Right ventricle myocardium superior (tissue), 1 donor: ENCODE measurements around the gene TET3. TPM values are rescaled to one million over a fixed set of nuclear protein-coding genes. Genes with fewer than 3 reads are reported as not detected.

Experiments used
- ATAC-seq: fragments of 200-7000 bp; cut with Tn5 transposase; one replicate; pipeline ENCODE4 v1.9.1; 2020; ENCODE audit warnings: mild to moderate bottlenecking; ENCODE audit not compliant: poor library complexity
- DNase-seq: peaks from one replicate; pipeline ENCODE4 v3.0.0-alpha.2; 2020
- intact Hi-C: fragments of 100-400 bp; cut with DNase I; formaldehyde crosslinking; loops from one replicate; pipeline ENCODE4 v1.11.2; 2022
- total RNA-seq: library from RNA; stranded (reverse); fragmentation: NEBNext Ultra II Directional; extraction: Animal tissue kit (Norgen Biotek cat#: 25700); gene quantifications from one replicate; pipeline ENCODE4 v1.2.1, GENCODE V29; 2021
- donor health status: DM: no; HTN: yes; CAD: no; lungs with severe emphysema.

TET3 gene
- total RNA-seq, 1 donor from 2014 or later, result 2.0 TPM

- ATAC-seq (no peak), DNase-seq (peak; percentile 47)
- intact Hi-C loops, result loop anchor here (10.0 kb wide), 1 partner anchor 161 kb away; the partner anchor contains the start of gene BOLA3
Measured at GRCh38 chr2:73983322-73984202, 1.1 kb upstream of the TET3 start.

GRCh38 chr2:73984922-73985307 lies 205 bp downstream of the TET3 start:
- DNase-seq (peak; percentile 71), ATAC-seq (no peak)
- intact Hi-C loops, result loop anchor here (10.0 kb wide), 1 partner anchor 160 kb away; the partner anchor contains the start of gene BOLA3

DNA sequence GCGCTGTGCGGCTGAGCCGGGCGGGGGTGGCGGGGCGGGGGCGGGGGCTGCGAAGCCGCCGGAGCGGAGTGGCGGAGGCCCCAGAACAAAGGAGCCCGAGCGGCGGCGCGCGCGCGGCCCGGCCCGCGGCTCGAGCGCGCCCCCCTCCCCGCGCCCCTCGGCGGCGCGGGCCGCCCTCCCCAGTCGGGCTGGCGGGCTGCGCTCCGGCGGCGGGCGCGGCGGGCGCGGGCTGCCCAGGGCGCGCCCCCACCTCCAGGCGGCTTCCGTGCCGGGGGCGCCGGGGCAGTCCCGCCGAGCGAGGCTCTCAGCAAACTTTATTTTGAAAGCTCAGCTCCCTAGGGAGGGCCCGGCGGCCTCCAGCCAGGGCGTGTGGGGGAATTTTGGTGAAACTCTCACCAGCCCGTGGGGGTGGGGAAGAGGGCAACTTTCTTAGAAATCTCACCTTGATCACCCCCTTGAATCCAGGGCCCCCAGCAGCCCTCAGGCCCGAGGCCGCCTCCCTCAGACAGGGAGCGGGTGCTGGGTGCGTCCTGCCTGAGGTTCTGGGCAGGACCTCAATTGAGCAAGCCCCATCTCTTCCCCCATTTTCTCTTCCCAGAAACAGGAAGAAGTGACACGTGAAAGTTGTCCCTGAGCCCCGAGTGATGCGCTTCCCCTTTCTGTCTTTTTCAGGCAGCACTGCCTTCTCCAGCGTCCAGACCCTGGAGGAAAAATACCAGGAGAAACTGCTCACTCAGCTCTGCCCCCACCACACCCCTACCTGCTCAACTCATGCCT lies 786 bp downstream of the TET3 start:
- ATAC-seq (peak; percentile 12), DNase-seq (peak; percentile 70)
- intact Hi-C loops, result loop anchor here (10.0 kb wide), 1 partner anchor 159 kb away; the partner anchor contains the start of gene BOLA3

GRCh38 chr2:73986085-73986681 lies 1.5 kb downstream of the TET3 start:
- DNase-seq, result no peak
- no peak for ATAC-seq
- intact Hi-C loops, result loop anchor here (10.0 kb wide), 1 partner anchor 159 kb away; the partner anchor contains the start of gene BOLA3

- DNase-seq (peak; percentile 69), ATAC-seq (peak; percentile 73)
- intact Hi-C loops, result loop anchor here (10.0 kb wide), 1 partner anchor 157 kb away; the partner anchor contains the start of gene BOLA3
Measured at GRCh38 chr2:73987109-73987947, 2.6 kb downstream of the TET3 start.

- no peak for DNase-seq
- intact Hi-C loops, result loop anchor here (10.0 kb wide), 1 partner anchor 157 kb away; the partner anchor contains the start of gene BOLA3
- ATAC-seq, result no peak
Measured at GRCh38 chr2:73987948-73988700, 3.4 kb downstream of the TET3 start.

GRCh38 chr2:73989972-73990371 lies 5.3 kb downstream of the TET3 start:
- ATAC-seq (no peak), DNase-seq (no peak)
- intact Hi-C loops, result loop anchor here (10.0 kb wide), 1 partner anchor 155 kb away; the partner anchor contains the start of gene BOLA3

DNA sequence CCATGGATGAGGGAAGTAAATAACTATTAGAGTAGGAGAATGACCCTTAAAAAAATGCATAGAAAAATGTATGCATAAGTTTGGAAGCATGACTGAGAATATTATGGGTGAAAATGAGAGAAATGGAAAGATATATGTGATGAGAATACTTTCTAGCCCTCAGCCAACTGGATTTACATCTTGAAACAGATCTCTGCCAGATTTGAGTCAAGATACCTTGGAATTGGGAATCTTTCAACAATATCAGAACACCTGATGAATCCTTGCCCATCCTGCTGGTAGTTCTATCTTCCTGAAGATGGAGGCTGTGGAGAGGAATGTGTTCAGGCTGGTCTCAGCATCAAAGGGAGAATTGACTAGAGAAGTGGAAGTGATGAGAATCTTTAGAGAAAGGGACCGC lies 5.8 kb downstream of the TET3 start:
- no peak for ATAC-seq
- intact Hi-C loops, result no loop called here
- no peak for DNase-seq

GRCh38 chr2:73992036-73992435 lies 7.3 kb downstream of the TET3 start:
- intact Hi-C loops, result no loop called here
- DNase-seq, result no peak
- ATAC-seq, result no peak

DNA sequence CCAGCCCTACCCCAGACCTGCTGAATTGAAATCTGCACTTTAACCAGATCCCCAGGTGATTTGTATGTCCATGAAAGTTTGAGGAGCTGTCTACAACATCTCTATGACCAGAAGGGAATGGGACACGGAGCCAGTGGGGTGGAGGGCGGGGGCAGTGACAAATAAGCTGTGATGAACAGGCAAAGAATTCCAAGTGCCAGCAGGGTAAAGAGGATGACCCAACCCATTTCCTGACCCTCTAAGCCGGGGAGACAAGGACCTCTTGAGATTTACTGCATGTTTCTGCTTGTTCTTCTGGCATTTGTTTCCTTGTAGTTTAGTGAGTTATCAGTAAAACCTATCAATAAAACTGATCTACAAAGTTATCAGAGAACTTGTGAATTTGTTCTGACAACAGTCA lies 8.7 kb downstream of the TET3 start:
- DNase-seq, result no peak
- intact Hi-C loops, result no loop called here

DNA sequence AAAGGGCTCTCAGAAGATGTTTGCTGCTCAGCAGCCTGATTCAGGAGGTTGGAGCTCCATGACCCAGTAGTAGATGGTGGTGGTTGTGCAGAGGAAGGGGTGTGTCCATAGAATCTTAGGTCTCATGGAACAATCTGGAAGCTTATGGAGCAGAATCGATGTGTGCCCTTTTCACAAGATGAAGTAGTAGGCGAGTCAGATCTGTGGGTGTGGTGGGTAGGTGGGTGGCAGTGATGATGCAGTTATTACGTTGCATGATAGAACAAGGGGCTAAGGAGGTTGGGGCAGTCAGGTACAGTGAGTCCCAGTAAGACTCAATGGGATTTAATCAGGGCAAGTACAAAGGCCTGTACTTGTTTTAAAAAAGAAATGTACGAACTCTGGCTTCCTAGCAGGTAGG lies 9.1 kb downstream of the TET3 start:
- no peak for ATAC-seq
- intact Hi-C loops, result no loop called here

More for the DNA sequence above, 8.7 kb downstream of the TET3 start:
- ATAC-seq, result no peak

DNA sequence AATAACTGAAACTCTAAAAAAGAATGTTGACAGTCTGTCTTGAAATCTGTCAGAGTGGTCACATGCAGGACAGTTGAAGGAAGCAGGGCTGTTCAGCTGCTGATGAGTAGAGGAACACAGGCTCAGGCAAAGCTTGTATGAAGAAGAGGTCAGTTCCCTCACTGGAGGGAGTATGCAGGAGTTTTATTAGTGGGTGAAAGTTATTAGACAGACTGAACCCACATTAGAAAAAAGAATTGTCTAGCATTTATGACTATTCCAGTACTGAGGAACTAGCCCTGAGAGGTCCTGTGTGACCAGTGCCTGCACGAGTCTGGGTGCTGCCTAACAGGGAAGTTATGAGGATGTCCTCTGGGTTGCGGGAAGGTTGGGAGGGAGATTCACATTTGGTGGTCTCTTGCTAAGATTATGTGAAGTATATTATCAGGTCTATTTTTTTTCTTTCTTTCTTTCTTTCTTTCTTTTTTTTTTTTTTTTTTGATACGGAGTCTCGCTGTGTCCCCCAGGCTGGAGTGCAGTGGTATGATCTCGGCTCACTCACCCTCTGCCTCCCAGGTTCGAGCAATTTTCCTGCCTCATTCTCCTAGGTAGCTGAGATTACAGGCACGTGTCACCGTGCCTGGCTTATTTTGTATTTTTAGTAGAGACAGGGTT lies 9.6 kb downstream of the TET3 start:
- no peak for ATAC-seq
- no peak for DNase-seq
- intact Hi-C loops, result no loop called here

More for the DNA sequence above, 9.1 kb downstream of the TET3 start:
- no peak for DNase-seq

GRCh38 chr2:73995810-73996209 lies 11.1 kb downstream of the TET3 start:
- intact Hi-C loops, result no loop called here
- DNase-seq (no peak), ATAC-seq (no peak)

DNA sequence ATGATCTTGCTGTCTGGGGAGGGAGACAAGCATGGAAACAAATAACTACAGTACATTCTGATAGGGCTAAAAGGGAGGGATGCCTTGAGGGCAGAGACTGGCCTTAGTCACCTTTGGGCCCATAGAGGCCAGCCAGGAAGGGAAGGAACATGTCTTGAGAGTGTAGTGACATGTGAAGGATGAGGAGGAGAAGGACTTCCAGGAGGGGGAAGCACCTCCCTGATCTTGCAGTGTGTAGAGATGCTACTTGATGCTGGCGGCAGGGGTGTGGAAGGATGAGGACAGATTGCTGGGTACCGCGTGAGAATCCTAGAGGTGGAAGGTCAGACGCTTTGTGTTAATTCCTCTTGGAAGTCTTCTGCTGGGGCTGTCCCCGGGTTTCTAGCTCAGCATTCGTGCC lies 13.1 kb downstream of the TET3 start:
- ATAC-seq, result no peak
- intact Hi-C loops, result no loop called here

GRCh38 chr2:73998451-73998850 lies 13.7 kb downstream of the TET3 start:
- intact Hi-C loops, result no loop called here
- no peak for ATAC-seq
- no peak for DNase-seq

More for the DNA sequence above, 13.1 kb downstream of the TET3 start:
- DNase-seq, result no peak

DNA sequence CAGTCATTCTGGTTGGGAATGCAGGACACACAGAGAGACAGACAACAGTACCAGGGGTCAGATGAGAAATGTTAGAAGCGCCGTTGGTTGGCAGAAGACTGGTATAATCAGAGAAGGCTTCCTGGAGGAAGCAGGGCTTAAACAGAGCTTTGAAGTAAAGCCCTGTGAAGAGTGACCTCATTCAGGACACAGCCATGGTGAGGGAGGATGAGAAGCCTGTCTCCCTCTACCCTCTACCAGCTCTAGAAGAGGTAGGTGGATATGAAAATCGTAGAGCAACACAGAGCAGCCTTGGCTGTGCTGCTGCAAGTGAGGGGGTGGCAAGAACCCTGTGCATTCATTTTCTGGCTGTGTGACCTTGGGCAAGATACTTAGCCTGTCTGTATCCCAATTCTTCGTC lies 14.2 kb downstream of the TET3 start:
- intact Hi-C loops, result no loop called here
- ATAC-seq, result no peak
- DNase-seq, result no peak
